ENCODE data around the gene MLKL.

- TF ChIP-seq EZH2 (IDR thresholded peaks at IDR 0.05; ENCODE audit: borderline replicate concordance, low read length) (no peak), CTCF (IDR thresholded peaks at IDR 0.05; ENCODE audit: low read length) (no peak)
Observed at GRCh38 chr16:74725651-74726455, 25.2 kb upstream of the MLKL start.

All from OCI-LY1 (cell line).